Measurements from ENCODE around the gene LMTK3.
A peak's percentile ranks its signal among the peaks of the same experiment; 100 is the strongest.

The LMTK3 gene

DNA sequence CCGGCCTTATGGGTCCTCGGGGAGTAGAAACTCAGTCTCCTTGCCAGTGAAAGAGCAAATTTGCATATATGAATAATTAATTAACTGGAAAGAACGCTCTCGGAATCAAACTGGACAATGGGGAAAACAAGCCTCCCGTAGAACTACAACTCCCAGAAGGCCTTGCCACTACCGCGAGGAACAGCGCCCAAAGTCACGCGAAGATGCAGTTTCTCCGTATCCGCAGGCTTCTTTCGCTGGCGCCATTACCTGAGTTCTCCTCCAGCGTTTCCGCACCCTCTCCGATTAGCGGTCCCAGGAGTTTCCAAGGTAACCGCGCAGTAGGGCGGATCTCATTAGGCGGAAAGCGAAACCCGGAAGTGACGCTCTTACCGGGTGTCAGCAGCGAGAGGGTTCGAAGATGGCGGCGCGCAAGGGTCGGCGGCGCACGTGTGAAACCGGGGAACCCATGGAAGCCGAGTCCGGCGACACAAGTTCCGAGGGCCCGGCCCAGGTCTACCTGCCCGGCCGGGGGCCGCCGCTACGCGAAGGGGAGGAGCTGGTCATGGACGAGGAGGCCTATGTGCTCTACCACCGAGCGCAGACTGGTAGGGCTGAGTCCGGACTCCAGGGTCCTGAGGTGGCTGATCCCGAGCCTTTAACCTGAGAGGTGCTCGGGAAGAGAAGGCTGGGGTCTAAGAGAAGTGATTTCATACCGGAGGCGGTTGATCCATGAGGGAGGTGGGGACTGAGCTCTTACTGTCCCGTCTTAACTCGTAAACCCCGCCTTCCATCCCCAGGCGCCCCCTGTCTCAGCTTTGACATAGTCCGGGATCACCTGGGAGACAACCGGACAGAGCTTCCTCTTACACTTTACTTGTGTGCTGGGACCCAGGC is 65.8 kb downstream of the LMTK3 start, which contains the start of gene GRWD1:
TSS of gene GRWD1 (plus strand) at position 378 of the 876 bp plus-strand sequence. CDS start at position 401, 23 bp downstream.
- DNase-seq (ENCODE audit: low spot score), result peak; percentile 96

DNA sequence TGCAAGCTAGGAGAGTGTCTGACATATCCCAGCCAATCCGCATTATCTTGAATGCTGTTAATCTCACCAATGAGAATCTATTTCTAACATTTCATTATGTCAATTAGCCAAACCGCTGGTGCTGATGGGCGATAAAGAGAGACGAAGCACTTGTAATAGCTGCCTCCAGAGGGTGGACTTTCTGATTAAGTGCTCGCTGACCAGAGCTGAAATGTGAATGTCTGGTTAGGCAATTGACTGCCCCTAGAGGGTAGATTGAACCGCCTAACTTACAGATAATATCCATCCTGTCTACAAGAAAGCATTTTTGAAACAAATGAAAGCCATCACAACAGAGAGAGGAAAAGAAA is 66.4 kb downstream of the LMTK3 start:
- peak; percentile 42 for DNase-seq (ENCODE audit: low spot score)

DNA sequence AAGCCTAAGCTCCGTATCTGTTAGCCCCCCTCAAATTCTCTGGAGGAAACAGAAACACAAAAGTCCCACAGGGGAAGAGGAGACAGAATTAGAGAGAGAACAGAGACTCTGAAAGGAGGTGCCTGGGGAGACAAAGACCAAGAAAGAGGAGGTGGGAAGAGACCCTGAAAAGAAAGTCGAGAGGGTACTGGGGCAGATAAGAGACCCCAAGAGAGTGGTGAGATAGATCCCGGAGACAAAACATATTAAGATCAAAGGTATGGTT is 66.8 kb downstream of the LMTK3 start:
- DNase-seq (ENCODE audit: low spot score), result no peak

DNA sequence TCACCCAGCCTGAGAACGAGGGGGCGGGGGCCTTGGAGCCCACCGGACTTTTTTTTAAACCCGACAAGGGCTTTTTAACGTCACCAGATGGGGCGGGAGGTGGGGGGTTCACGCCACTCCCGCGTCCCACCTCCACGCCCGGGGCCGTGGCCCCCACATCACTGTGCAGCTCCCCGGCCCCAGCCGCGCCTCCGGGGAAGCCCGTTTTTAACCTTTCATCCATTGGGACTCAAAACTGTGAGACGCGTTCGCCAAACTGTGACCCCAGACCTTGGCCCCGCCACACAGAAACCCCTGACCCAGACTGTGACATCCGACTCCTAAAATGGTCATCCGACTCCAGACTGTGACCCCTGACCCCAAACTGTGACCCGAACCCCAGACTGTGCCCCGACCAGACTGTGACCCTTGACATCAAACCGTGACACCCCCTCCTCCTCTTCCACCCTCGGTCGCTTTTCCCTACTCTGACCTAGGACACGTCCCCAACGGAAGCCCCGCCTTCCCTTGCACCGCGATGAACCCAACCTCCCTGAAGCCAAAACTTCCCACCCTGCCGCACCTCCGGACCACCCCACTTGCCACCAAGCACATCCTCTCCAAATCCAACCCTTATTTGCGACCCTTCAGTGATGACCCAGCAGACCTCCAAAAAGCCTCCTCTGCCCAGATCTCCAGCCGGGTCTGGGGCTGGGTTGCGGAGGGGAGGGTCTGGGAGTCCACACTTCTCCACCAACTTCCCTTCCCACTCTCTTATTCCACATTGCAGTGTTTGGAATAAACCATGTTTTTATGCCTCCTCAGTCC is 67.3 kb downstream of the LMTK3 start:
- DNase-seq (ENCODE audit: low spot score), result no peak

DNA sequence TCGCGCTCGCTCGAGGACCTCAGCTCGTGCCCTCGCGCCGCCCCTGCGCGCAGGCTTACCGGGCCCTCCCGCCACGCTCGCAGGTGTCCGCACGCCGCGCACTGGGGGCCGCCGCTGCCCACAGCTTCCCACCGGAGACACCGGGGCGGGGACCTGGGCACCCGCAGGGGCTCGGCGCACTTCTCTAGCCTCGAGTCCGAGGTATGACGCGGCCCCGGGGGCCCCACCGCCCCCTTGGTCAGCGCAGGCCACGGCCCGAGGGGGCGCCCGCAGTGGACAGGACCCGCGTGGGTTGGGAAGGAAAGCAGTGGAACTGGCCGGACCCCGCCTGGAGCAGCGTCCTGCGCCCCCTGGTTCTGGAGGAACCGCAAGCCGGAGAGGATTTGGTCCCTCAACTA is 67.9 kb downstream of the LMTK3 start:
- DNase-seq (ENCODE audit: low spot score), result no peak

DNA sequence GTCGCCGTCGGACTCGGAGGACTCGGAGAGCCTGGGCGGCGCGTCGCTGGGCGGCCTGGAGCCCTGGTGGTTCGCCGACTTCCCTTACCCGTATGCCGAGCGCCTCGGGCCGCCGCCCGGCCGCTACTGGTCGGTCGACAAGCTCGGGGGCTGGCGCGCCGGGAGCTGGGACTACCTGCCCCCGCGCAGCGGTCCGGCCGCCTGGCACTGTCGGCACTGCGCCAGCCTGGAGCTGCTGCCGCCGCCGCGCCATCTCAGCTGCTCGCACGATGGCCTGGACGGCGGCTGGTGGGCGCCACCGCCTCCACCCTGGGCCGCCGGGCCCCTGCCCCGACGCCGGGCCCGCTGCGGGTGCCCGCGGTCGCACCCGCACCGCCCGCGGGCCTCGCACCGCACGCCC is 68.4 kb downstream of the LMTK3 start:
- no peak for DNase-seq (ENCODE audit: low spot score)

DNA sequence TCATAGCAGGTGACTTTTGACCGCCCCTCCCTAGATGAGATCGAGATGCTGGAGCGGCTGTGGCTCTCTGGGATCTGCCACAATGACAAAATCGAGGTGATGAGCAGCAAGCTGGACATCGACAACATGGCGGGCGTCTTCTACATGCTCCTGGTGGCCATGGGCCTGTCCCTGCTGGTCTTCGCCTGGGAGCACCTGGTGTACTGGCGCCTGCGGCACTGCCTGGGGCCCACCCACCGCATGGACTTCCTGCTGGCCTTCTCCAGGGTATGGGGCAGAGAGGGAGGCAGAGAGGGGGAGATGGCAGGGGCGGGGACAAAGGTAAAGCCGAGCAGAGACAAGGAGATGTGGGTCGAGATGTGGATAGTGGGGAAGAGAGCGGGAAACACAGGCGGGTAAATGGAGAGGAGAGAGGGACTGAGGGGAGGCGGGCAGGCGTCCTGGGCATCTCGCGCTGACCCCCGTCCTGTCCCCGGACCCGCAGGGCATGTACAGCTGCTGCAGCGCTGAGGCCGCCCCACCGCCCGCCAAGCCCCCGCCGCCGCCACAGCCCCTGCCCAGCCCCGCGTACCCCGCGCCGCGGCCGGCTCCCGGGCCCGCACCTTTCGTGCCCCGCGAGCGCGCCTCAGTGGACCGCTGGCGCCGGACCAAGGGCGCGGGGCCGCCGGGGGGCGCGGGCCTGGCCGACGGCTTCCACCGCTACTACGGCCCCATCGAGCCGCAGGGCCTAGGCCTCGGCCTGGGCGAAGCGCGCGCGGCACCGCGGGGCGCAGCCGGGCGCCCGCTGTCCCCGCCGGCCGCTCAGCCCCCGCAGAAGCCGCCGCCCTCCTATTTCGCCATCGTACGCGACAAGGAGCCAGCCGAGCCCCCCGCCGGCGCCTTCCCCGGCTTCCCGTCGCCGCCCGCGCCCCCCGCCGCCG is 69.3 kb downstream of the LMTK3 start:
- no peak for DNase-seq (ENCODE audit: low spot score)

DNA sequence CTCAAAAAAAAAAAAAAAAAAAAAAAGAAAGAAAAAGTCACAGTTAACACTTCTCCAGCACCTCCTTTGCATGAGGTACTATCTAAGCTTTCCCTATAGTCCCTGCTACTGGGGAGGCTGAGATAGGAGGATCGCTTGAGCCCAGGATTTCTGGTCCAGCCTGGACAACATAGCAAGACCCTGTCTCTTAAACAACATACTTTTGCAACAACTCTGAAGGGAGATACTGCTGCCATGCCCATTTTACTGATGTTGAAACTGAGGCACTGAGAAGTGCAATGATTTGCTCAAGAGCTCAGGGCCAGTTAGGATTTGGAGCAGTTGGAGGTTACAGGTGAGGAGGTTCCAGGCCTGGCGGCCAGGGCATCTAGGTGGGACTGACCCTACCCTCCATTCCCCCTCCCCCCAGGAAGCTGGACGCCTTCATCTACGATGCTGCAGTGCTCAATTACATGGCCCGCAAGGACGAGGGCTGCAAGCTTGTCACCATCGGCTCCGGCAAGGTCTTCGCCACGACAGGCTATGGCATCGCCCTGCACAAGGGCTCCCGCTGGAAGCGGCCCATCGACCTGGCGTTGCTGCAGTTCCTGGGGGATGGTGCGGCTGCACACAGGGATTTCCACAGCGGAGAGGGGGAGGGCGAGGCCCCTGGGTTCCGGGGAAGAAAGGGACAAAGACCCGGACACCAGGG is 70.1 kb downstream of the LMTK3 start:
- DNase-seq (ENCODE audit: low spot score), result no peak

DNA sequence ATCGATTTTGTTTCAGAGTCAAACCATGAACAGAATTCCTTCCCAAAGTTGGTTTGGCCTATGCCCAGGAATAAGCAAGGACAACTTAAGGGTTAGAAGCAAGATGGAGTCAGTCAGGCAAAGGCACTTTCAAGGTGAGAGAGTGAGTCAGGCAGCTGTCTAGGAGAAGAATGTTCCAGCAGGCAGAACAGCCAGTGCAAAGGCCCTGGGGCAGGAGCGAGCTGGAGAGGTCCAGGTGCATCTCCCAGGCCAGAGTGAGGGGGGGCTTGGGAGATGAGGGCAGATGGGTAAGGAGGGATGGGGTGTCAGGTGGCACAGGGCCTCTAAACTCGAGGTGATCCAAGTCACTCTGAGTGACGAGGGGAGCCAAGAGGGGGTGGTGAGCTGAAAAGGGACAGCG is 75.0 kb downstream of the LMTK3 start:
- DNase-seq (ENCODE audit: low spot score), result no peak

Data from CD4-positive, alpha-beta T cell treated with Interleukin-2 at 100 ng/mL for 4 hours (primary cell).